Measurements from ENCODE around the gene ABTB2.

ABTB2 gene

GRCh38 chr11:34209809-34210208 is 148.0 kb downstream of the ABTB2 start:
- no peak for DNase-seq (ENCODE audit: low read depth)

- peak; percentile 99 for DNase-seq (ENCODE audit: low read depth)
Observed at GRCh38 chr11:34208266-34209135, 149.3 kb downstream of the ABTB2 start.

GRCh38 chr11:34207487-34208180 is 150.2 kb downstream of the ABTB2 start:
- peak; percentile 16 for DNase-seq (ENCODE audit: low read depth)

GRCh38 chr11:34206407-34207300 is 151.2 kb downstream of the ABTB2 start:
- DNase-seq (ENCODE audit: low read depth) = no peak

GRCh38 chr11:34205326-34206035 is 152.3 kb downstream of the ABTB2 start:
- DNase-seq (ENCODE audit: low read depth) = peak; percentile 69

- DNase-seq (ENCODE audit: low read depth) = peak; percentile 50
Observed at GRCh38 chr11:34204396-34205279, 153.2 kb downstream of the ABTB2 start.

GRCh38 chr11:34203377-34203871 is 154.4 kb downstream of the ABTB2 start:
- no peak for DNase-seq (ENCODE audit: low read depth)

GRCh38 chr11:34201129-34201528 is 156.7 kb downstream of the ABTB2 start:
- DNase-seq (ENCODE audit: low read depth) = no peak

- DNase-seq (ENCODE audit: low read depth) = no peak
Observed at GRCh38 chr11:34199525-34199924, 158.3 kb downstream of the ABTB2 start.

GRCh38 chr11:34198523-34198922 is 159.3 kb downstream of the ABTB2 start:
- DNase-seq (ENCODE audit: low read depth) = no peak

GRCh38 chr11:34197256-34197655 is 160.6 kb downstream of the ABTB2 start:
- no peak for DNase-seq (ENCODE audit: low read depth)

- no peak for DNase-seq (ENCODE audit: low read depth)
Observed at GRCh38 chr11:34194576-34195335, 163.1 kb downstream of the ABTB2 start.

GRCh38 chr11:34192481-34193401 is 165.1 kb downstream of the ABTB2 start:
- DNase-seq (ENCODE audit: low read depth) = peak; percentile 86

GRCh38 chr11:34191578-34191977 is 166.2 kb downstream of the ABTB2 start:
- DNase-seq (ENCODE audit: low read depth) = no peak

GRCh38 chr11:34190192-34191139 is 167.3 kb downstream of the ABTB2 start:
- DNase-seq (ENCODE audit: low read depth) = no peak

GRCh38 chr11:34189191-34189590 is 168.6 kb downstream of the ABTB2 start:
- no peak for DNase-seq (ENCODE audit: low read depth)

GRCh38 chr11:34188181-34188580 is 169.6 kb downstream of the ABTB2 start:
- DNase-seq (ENCODE audit: low read depth) = no peak
